Esophagus muscularis mucosa (tissue), 4 donors: ENCODE measurements around the gene AKAP12. TPM values are rescaled to one million over a fixed set of nuclear protein-coding genes. Genes with fewer than 3 reads are reported as not detected.

Experiments
- DNase-seq: peaks from one replicate; pipeline ENCODE4 v3.0.0-alpha.2; 2017; ENCODE audit errors: extremely low spot score
- H3K27ac ChIP-seq, 4 donors: fragments of 200-600 bp; sonication (generic); replicated peaks in 1 of 4; 1 replicate in 3 of 4; 2 replicates in 1 of 4; pipeline ENCODE4 v1.5.1; 2016 to 2019; ENCODE audit warnings: mild to moderate bottlenecking in 1 of 4
- H3K27me3 ChIP-seq, 4 donors: fragments of 200-600 bp; sonication (generic); one replicate each; pipeline versions ENCODE4 v1.5.1 to v1.6.0; 2016 to 2019
- H3K36me3 ChIP-seq, 4 donors: fragments of 200-600 bp; sonication (generic); one replicate each; pipeline ENCODE4 v1.5.1; 2016 to 2019
- H3K4me1 ChIP-seq, 4 donors: fragments of 200-600 bp; sonication (generic); one replicate each; pipeline ENCODE4 v1.5.1; 2016 to 2019
- H3K4me3 ChIP-seq, 4 donors: fragments of 200-600 bp; sonication (generic); 1 replicate in 2 of 4; 2 replicates in 2 of 4; pipeline ENCODE4 v1.5.1; 2016 to 2019; ENCODE audit warnings: mild to moderate bottlenecking in 4 of 4, moderate library complexity in 1 of 4
- H3K9me3 ChIP-seq, 4 donors: fragments of 200-600 bp; sonication (generic); 1 replicate in 3 of 4; 2 replicates in 1 of 4; pipeline ENCODE4 v1.5.1; 2016 to 2019
- CTCF ChIP-seq, 3 experiments: fragments of 200-600 bp in 2 of 3; fragments of 450-650 bp in 1 of 3; sonication (generic) in 2 of 3; IDR thresholded peaks; one replicate each; pipeline ENCODE4 v1.5.1; 2017 to 2019; ENCODE audit warnings: antibody characterized with exemption in 3 of 3, mild to moderate bottlenecking in 2 of 3, moderate library complexity in 1 of 3
- EP300 ChIP-seq: sonication (generic); formaldehyde crosslinking; IDR thresholded peaks from one replicate; pipeline ENCODE4 v1.6.1; 2017; ENCODE audit warnings: antibody characterized with exemption
- POLR2A ChIP-seq: fragments of 450-650 bp; IDR thresholded peaks from one replicate; pipeline ENCODE4 v1.6.1; 2017; ENCODE audit warnings: antibody characterized with exemption, moderate library complexity, mild to moderate bottlenecking, low read depth
- POLR2AphosphoS5 ChIP-seq, 2 donors: sonication (generic); formaldehyde crosslinking; IDR thresholded peaks; one replicate each; pipeline ENCODE4 v1.6.1; 2017; ENCODE audit warnings: antibody characterized with exemption in 2 of 2
- WGBS: methylation state at CpG from one replicate; pipeline ENCODE4 v1.1.5; 2018; 5-methylcytosine and 5-hydroxymethylcytosine counted together
- intact Hi-C: fragments of 100-400 bp; cut with DNase I; formaldehyde crosslinking; loops from one replicate; pipeline ENCODE4 v1.15.1; 2023
- total RNA-seq, 4 donors: library from RNA; depleted of rRNA; stranded (reverse); fragments of >200 nt; gene quantifications; one replicate each; pipeline versions ENCODE4 v1.1.0 to v1.2.1, GENCODE V29; 2016

Gene AKAP12
- total RNA-seq, 4 donors from 2014 or later: 108 to 215 (median 187) TPM

- Histone ChIP-seq H3K36me3 (no peaks in the 10 kb centered on the region), H3K4me3 (peak overlapping the region in 3 of 4 donors; percentile 7 to 21 (median 18)), H3K27me3 (no peaks in the 10 kb centered on the region), H3K4me1 (peaks cover 7 to 52% (median 46%) of the 10 kb centered on the region in 4 donors), H3K9me3 (no peaks in the 10 kb centered on the region), H3K27ac (peak overlapping the region; percentile 67 to 77 (median 72))
- DNase-seq: no peak
- TF ChIP-seq CTCF (IDR thresholded peaks at IDR 0.05) (peak in 1 of 3 experiments; percentile 12), POLR2AphosphoS5 (IDR thresholded peaks at IDR 0.05) (peak in 1 of 2 donors; percentile 41), POLR2A (no peak), EP300 (no peak)
- 57% methylated on average over 13 of the region's 14 CpGs for WGBS
- intact Hi-C loops: no loop called here
Measured at GRCh38 chr6:151254451-151255081, 14.8 kb downstream of the AKAP12 start.

GRCh38 chr6:151255811-151256210, 16.0 kb downstream of the AKAP12 start:
- TF ChIP-seq POLR2AphosphoS5 (IDR thresholded peaks at IDR 0.05): no peak
- TF ChIP-seq CTCF (IDR thresholded peaks at IDR 0.05): no peak
- no peak for TF ChIP-seq EP300
- TF ChIP-seq POLR2A: no peak
- 86% methylated on average over 3 of the region's 3 CpGs for WGBS
- H3K36me3 ChIP-seq: no peaks in the 10 kb centered on the region
- H3K4me3 ChIP-seq: no peak overlapping the region
- H3K4me1 ChIP-seq: peaks cover 7 to 64% (median 58%) of the 10 kb centered on the region in 4 donors
- H3K9me3 ChIP-seq: no peaks in the 10 kb centered on the region
- intact Hi-C loops: no loop called here
- peak overlapping the region; percentile 67 to 77 (median 72) for H3K27ac ChIP-seq
- H3K27me3 ChIP-seq: no peaks in the 10 kb centered on the region
- no peak for DNase-seq

GRCh38 chr6:151257985-151258445, 18.2 kb downstream of the AKAP12 start:
- no peaks in the 10 kb centered on the region for H3K36me3 ChIP-seq
- no peak overlapping the region for H3K4me3 ChIP-seq
- no peak for DNase-seq
- H3K4me1 ChIP-seq: peaks cover 7 to 81% (median 72%) of the 10 kb centered on the region in 4 donors
- WGBS: 36% methylated on average over 4 of the region's 4 CpGs
- H3K27me3 ChIP-seq: no peaks in the 10 kb centered on the region
- peak overlapping the region; percentile 59 to 72 (median 64) for H3K27ac ChIP-seq
- intact Hi-C loops: no loop called here
- TF ChIP-seq POLR2A (no peak), POLR2AphosphoS5 (IDR thresholded peaks at IDR 0.05) (peak in 1 of 2 donors; percentile 10)
- H3K9me3 ChIP-seq: no peaks in the 10 kb centered on the region

GRCh38 chr6:151260205-151260604, 20.4 kb downstream of the AKAP12 start:
- Histone ChIP-seq H3K4me3 (no peak overlapping the region), H3K27me3 (no peaks in the 10 kb centered on the region), H3K4me1 (peaks cover 7 to 85% (median 71%) of the 10 kb centered on the region in 4 donors), H3K27ac (peak overlapping the region in 2 of 4 donors; percentile 44 to 54), H3K36me3 (no peaks in the 10 kb centered on the region), H3K9me3 (no peaks in the 10 kb centered on the region)
- DNase-seq: no peak
- TF ChIP-seq POLR2AphosphoS5 (IDR thresholded peaks at IDR 0.05) (no peak), EP300 (no peak), CTCF (IDR thresholded peaks at IDR 0.05) (no peak), POLR2A (no peak)
- 67% methylated on average over 4 of the region's 4 CpGs for WGBS
- intact Hi-C loops: no loop called here

- Histone ChIP-seq H3K4me1 (peaks cover 7 to 64% (median 52%) of the 10 kb centered on the region in 4 donors), H3K4me3 (no peak overlapping the region), H3K27me3 (no peaks in the 10 kb centered on the region), H3K9me3 (no peaks in the 10 kb centered on the region), H3K27ac (peak overlapping the region in 1 of 4 donors; percentile 18), H3K36me3 (no peaks in the 10 kb centered on the region)
- TF ChIP-seq CTCF (IDR thresholded peaks at IDR 0.05) (no peak), POLR2AphosphoS5 (IDR thresholded peaks at IDR 0.05) (no peak), EP300 (no peak), POLR2A (no peak)
- intact Hi-C loops: no loop called here
- WGBS: 100% methylated on average over 1 of the region's 1 CpG
- DNase-seq: no peak
Measured at GRCh38 chr6:151263035-151263434, 23.3 kb downstream of the AKAP12 start.
